ENCODE measurements around the gene BNIP5.
"Not testable (repeated sequence)": the region's sequence is repeated elsewhere in the genome, so short reads cannot be mapped to it uniquely, and the experiment has no call there.

Gene BNIP5

GRCh38 chr6:36343109-36343680 is 6.5 kb upstream of the BNIP5 start:
- DNase-seq (ENCODE audit: low spot score), result no peak

DNA sequence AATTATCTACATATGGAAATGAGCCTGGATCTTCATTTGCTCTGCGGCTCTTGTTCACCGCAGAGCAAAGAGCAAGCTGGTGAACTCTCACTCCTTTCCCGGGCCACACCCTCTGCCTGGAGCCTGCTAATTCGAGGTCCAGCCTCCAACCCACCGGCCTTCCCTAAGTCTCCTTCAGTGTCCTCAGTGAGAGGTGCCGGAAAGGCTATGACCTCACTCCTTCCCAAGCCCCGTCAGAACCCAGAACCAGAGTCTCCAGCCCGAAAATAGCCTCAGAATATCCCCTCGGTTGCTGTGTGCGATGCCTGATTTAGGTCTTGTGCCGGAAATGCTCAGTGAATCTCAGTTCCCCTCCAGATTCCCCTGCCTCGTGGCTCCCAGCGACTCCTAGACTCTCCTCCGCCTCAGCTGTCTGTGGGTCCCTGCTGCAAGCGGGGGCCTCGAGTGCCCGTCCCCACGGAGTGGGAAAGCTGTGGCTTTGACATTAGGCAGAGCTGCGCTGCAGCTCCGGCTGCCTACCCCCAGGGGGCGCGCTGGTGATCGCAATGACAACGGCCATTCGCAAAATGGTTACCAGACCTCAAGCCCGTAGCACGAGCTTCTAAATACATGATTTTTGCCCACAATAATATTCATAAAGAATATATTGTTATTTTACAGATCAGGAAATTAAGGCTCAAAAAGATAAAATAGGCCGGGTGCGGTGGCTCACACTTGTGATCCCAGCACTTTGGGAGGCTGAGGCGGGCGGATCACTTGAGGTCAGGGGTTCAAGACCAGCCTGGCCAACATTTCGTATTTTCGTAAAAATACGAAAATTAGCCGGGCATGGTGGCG is 4.1 kb upstream of the BNIP5 start:
- DNase-seq (ENCODE audit: low spot score), result peak; percentile 84

DNA sequence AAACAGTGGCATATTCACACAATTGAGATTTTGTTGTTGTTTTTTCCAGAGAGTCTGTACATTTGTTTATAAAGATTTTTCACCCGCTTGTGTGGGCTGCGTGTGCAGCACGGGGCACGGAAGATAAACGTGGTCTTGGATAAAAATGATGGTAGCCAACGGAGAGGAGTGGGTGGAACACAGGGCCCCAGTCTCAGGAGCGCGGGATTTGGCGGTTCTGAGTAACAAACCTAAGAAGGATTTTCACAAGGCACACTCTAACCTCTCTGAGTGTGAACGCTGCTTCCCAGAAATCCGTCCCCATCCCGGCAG is 3.6 kb upstream of the BNIP5 start:
- DNase-seq (ENCODE audit: low spot score), result no peak

DNA sequence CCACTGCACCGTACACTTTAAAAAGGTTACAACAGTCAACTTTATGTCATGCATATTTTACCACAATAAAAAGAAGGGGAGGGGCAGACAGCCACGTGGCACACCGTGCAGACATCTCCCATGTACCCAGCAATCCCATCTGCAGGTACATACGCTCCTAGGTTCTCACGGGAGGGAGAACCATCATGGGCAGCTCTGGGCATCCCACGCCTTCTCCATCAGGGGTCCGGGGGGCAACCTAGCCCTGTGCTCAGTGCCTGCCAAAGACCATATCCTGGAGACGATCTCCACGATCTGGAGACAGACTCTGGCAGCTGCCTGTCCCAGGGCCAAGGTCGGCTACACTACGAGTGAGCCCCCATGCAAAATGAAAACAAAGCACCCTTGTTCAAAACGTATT is 2.5 kb upstream of the BNIP5 start:
- no peak for DNase-seq (ENCODE audit: low spot score)

DNA sequence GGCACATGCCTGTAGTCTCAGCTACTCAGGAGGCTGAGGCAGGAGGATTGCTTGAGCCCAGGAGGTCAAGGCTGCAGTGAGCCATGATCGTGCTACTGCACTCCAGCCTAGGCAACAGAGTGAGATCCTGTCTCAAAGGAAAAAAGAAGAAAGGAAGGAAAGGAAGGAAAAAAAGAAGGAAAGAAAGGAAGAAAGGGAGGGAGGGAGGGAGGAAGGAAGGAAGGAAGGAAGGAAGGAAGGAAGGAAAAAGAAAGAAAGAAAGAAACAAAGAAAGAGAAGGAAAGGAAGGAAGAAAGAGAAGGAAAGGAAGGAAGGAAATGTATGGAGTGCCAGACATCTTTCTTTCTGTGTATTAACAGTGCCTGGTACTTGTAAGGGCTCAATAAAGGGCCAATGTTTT is 1.5 kb upstream of the BNIP5 start:
- DNase-seq (ENCODE audit: low spot score), result not testable (repeated sequence)

DNA sequence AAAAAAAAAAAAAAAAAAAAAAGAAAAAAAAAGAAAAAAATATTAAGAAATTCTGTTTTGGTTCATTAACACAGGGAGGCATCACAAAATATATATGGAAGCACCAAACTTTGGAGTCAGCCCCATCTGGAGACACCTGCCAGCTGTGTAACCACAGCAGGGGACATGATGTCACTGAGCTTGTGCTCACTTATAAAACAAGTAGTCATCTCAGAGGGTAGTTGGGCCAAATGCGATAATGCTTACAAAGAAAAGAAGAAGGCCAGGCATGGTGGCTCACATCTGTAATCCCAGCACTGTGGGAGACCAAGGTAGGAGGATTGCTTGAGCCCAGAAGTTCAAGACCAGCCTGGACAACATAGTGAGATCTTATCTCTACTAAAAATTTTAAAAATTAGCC is 1.1 kb upstream of the BNIP5 start:
- DNase-seq (ENCODE audit: low spot score), result no peak

DNA sequence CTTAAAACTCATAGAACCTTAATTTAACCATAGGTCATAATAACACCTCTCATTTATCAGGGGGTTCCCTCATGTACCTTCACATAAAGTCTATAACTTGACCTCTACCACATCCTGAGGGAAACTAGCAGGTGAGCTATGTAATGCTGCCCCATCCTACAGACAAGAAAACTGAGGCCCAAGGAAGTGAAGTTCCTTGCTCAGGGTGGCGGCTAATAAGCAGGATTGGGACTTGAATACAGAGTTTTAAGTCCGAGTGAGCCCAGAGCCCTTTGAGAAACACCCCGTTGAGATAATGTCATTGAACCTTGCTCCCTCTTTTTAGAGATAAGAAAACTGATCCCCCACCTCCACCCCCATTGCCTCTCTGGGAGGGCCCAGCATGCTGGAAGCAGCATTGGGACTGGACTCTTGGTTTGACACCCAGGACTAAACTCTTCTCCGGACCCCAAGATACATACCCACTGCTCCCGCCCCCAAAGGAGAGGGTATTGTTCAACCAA is 429 bp downstream of the BNIP5 start:
- DNase-seq (ENCODE audit: low spot score), result no peak

- no peak for DNase-seq (ENCODE audit: low spot score)
Measured at GRCh38 chr6:36335465-36336207, 1.1 kb downstream of the BNIP5 start.

DNA sequence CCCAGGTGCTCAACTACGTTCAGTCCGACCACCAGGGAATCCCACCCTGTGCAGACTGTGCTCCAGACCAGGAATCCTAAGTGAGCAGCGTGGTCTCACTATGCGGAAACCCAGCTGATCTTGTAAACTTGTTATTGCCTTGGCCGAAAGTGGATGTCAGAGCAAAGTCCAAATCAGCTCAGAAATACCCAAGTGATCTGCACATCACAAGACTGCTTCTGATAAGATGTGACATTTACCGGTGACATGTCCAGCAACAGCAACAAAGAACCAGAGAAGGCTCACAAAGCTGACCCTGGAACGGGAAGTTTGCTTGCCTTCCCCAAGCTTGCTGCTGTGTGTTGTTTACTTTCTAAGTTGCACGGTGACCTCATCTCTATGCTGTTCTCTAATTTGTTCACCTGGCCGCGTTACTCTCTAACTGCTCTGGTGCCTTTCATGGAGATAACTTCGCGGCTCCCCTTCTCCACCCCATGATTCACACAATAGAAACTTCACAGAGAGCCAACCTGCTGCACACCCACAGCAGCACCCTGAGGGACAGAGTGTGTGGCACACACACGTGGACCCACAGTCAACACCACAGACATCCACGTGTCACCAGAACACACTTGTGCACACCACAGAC is 1.7 kb downstream of the BNIP5 start:
- no peak for DNase-seq (ENCODE audit: low spot score)

- no peak for DNase-seq (ENCODE audit: low spot score)
Measured at GRCh38 chr6:36333931-36334725, 2.6 kb downstream of the BNIP5 start.

- DNase-seq (ENCODE audit: low spot score), result no peak
Measured at GRCh38 chr6:36333171-36333895, 3.4 kb downstream of the BNIP5 start.

- DNase-seq (ENCODE audit: low spot score), result no peak
Measured at GRCh38 chr6:36331381-36331780, 5.3 kb downstream of the BNIP5 start.

DNA sequence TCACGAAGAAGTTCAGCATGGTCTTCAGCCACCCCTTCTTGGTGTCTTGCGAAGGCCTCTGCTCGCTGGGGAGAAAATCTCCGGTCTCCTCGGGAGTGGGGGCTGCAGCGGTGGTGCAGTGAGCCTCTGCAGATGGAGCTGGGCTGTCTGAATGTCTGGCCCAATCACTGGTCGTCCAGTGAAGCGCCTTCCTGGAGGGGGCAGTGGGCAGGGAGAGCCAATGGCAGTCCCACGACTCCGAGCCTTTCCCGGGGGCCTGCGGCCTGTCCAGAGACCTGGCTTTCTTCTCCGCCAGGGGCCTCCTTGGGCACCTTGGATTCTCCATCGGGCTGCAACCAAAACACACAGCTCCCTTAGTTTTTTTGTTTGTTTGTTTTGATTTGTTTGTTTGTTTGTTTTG is 6.3 kb downstream of the BNIP5 start:
- no peak for DNase-seq (ENCODE audit: low spot score)

DNA sequence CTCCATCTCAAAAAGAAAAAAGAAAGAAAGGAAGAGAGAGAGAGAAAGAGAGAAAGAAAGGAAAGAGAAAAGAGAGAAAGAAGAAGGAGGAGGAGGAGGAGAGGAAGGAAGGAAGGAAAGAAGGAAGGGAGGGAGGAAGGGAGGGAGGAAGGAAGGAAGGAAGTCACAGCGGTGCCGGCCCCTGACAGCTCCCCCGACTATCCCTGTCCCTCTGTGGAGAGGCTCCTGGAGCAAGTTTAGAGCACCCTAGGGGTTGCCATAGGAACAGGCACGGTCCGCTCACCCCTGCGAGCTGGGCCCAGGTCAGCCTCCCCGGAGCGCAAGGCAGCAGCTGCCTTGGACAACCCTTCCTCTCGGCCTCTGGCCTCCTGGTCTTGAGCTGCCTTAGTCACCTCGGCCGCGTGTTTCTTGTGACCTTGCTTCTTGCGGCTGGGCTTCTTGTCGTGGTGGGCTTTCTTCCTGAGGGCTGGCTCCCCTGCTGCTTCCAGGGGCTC is 6.8 kb downstream of the BNIP5 start:
- DNase-seq (ENCODE audit: low spot score), result no peak

DNA sequence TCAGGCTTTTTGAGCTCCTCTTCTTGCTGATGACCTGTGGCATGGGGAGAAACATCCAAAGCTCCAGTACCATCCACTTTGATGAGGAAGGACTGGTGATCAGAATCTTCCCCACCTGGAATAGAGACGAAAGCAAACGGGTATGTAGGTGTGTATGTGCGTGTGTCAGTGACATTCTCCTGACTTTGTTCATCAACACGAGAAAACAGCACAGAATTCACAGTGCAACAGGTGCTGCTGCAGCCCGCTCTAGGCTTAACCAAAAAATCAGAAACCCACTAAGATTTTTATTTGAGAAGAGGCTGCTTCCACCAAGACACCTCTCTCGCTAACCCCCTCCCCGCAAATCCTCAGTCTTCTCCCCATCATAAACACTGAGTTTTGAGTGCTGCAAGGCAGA is 8.1 kb downstream of the BNIP5 start:
- no peak for DNase-seq (ENCODE audit: low spot score)

- no peak for DNase-seq (ENCODE audit: low spot score)
Measured at GRCh38 chr6:36327919-36328236, 8.8 kb downstream of the BNIP5 start.

DNA sequence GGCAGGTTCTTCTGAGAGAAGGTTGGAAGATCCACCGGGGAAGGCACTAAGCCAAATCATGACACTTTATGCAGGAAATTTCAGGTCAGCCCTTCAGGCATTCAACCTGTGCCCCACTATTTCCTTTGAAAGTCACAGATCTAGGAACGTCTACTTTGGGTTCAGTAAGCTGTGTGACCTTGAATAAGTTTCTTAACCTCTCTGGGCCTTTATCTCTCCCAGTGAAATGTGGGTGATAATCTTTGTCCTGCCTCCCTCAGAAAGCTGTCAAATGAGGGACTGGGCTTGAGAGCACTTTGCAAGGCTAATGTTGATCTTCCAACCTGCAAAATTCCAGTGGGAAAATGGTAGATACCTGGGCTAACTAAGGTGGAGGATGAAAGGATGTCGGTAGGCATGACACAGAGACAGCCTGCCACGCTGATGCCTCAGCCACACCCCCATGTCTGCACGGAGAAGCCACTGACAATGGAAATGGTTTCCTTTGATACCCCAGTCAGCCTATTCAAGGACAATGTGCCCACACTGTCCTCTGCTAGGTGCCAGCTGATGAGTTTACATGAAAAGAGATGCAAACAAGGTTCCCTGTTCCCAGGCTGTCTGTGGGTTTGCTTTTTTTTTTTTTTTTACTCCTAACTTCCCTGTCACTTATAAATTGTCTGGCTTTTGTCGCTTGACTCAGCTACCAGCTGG is 9.3 kb downstream of the BNIP5 start:
- no peak for DNase-seq (ENCODE audit: low spot score)

GRCh38 chr6:36326356-36326995 is 10.2 kb downstream of the BNIP5 start:
- no peak for DNase-seq (ENCODE audit: low spot score)

- no peak for DNase-seq (ENCODE audit: low spot score)
Measured at GRCh38 chr6:36324715-36325114, 12.0 kb downstream of the BNIP5 start.

GRCh38 chr6:36324191-36324590 is 12.5 kb downstream of the BNIP5 start:
- DNase-seq (ENCODE audit: low spot score), result no peak

All from hematopoietic multipotent progenitor cell treated with erythropoietin and hydrocortisone succinate and interleukin-3 and kit ligand, for 15 days (in vitro differentiated cells).